Stimulated activated CD4-positive, alpha-beta T cell treated with anti-CD3 and anti-CD28 coated beads, Interleukin-15, amount 100 ng/mL, for 24 hours (primary cell): Measurements from ENCODE around the gene TMEM91.
A peak's percentile ranks its signal among the peaks of the same experiment; 100 is the strongest.
"Not testable (repeated sequence)": the region's sequence is repeated elsewhere in the genome, so short reads cannot be mapped to it uniquely, and the experiment has no call there.

Experiments used
- DNase-seq: peaks from one replicate; pipeline ENCODE4 v3.0.0-alpha.2; 2020

The TMEM91 gene

DNA sequence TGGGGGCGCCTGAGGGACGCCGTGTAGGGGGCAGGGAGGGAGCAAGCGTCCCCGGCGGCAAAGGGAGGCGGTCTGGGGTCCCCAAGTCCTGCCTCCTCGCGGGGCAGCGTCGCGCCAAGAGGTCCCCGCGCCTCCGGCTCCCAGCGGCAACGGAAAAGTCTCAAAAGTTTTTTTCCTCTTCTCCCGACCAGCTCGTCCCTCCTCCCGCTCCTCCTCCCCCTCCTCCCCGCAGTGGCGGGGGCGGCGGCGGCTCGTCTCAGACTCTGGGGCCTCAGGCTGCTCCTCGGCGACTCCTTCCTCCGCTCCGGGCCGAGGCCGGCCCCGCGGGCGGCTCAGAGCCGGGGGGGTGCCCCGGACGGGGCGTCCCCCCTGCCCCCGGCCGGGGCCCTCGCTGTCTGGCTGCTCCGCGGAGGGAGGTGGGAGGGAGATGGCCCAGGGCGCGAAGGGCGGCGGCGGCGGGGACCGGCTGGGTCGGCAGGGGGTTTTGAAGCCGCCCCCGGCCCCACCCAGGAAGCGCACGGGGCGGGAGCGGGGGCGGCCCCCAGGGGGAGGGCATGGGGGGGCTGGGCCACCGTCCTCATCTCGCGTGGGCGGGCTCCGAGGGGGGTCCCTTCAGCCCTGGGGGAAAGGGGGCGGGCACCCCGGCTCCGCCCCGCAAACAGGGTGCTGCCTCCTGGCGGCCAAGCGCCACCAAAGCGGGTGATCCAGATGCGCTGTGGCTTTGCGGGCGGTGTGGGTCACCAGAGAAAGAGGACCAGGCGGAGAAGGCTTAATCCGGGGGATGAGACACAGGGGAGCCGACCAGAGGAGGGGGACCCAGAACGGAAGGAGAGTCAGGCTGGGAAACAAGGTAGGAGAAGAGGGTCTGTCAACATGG, 22.6 kb upstream of the TMEM91 start, which contains the start of gene TGFB1:
TGFB1 (minus strand) TSS at position 457 of the 877 bp plus-strand sequence. CDS start 878 bp downstream, outside the sequence.
- peak; percentile 93 for DNase-seq

DNA sequence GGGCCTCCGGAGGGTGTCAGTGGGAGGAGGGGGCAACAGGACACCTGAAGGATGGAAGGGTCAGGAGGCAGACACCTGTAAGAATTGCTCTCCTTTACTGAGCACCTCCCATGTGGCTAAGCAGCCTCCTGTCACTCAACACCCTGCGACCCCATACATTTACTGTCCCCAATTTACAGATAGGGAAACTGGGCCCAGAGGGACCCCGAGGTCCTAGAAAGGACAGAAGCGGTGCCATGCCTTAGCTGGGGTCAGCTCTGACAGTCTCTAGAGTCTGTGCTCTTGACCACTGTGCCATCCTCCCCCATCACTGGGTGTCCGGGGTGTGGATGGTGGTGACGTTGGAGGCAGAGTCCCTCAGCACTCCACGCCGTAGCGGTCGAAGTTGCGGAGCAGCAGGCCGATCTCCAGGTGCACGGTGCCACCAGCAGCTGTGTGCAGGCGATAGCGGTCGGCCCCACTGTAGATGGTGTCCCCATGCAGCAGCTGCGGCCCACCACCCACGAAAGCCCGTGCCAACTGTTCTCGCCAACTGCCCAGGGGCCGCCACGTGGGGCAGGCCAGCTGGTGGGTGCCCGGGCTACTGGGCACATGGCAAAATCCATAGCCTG, 21.9 kb upstream of the TMEM91 start:
- no peak for DNase-seq

DNA sequence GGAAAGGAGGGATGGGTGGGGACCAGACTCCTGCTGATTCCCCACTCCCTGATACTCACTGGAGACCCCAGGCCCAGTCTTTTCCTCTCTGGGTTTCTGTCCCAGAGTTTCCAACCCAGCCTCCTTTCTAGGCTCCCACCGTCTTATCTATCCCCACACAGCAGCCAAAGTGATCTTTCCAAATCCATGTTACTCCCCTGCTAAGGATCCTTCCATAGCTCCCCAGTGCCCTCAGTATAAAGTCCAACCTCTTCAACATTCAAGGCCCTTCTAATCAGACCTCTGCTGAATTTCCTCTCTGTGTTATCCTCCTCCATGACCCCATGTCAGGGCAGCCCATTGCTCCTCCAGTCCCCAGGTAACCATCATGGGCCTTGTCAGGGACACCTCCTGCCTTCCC, 21.3 kb upstream of the TMEM91 start:
- DNase-seq = no peak

GRCh38 chr19:41355802-41356201, 20.5 kb upstream of the TMEM91 start:
- no peak for DNase-seq

DNA sequence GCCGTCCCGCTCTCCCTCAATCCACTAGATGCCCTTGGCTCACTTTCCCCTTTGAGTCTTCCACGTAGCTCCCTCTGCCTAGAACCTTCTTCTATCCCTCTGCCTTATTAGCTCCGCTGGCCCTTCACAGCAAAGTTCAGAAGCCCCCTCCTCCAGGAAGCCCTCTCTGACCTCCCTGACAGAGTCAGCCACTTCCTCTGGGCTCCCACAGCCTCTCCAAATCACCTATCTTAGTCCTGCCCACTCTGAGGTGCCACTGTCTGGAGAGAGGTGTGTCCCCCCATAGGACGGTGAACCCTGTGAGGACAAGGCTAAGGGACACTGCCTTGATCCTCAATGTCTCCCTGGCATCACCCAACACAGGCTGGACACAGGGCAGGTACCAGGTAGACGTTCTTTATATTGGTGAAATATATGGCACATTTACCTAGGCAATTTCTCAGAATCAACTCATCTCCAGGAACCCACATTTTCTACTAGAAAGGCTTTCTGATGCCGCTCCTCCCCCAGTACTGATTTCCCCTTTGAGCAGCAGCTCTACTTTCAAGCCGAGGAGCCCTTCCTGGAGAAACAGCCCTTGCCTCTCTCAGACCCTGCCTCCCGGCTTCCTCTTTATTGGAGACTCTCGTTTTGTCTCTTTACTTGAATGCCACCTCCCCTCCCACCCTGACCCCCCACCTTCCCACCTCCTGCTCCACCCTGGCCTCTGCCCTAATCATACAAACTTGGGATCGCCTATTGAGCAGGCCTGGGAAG, 19.2 kb upstream of the TMEM91 start:
- peak; percentile 40 for DNase-seq

GRCh38 chr19:41357746-41358145, 18.6 kb upstream of the TMEM91 start:
- DNase-seq = no peak

DNA sequence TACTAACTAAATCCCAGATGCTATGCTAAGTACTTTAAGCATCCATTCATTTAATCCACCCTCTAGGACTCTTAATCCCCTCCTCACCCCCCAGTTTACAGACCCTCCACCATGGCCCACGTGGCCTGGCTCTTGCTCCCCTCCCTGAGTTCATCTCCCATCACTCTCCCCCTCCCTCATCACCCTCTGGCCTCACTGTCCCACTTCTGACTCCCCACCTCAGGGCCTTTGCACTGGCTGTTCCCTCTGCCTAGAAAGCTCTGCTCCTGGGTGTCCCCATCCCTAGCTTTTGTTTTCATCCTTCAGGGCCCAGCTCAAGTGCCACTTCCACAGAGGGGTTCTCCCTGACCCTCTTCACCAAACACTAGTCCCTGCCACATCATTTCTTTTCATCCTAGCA, 16.6 kb upstream of the TMEM91 start:
- no peak for DNase-seq

- no peak for DNase-seq
These were observed 14.0 kb upstream of the TMEM91 start for GRCh38 chr19:41362143-41362847.

DNA sequence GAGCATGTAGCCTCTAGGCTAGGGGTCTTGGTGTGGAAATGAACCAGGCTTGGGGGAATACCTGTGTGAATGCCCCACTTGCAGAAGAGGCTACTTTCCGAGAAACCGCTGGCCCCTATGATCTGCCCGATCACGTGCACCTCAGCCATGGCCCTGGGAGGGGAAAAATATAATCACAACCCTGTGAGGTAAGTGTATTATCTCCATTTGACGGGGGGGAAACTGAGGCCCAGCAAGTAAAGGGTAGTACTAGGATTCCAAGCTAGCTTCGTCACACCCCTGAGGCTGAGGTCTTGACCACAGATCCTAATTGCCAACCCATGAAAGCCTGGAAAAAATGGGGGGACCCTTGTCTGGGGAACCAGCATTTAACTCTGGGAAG, 13.0 kb upstream of the TMEM91 start:
- DNase-seq = no peak

- peak; percentile 99 for DNase-seq
These were observed 12.4 kb upstream of the TMEM91 start, which contains the start of gene B9D2 for GRCh38 chr19:41363753-41364523. B9D2 (minus strand) TSS chr19:41364149; CDS start chr19:41363519, 630 bp downstream.

DNA sequence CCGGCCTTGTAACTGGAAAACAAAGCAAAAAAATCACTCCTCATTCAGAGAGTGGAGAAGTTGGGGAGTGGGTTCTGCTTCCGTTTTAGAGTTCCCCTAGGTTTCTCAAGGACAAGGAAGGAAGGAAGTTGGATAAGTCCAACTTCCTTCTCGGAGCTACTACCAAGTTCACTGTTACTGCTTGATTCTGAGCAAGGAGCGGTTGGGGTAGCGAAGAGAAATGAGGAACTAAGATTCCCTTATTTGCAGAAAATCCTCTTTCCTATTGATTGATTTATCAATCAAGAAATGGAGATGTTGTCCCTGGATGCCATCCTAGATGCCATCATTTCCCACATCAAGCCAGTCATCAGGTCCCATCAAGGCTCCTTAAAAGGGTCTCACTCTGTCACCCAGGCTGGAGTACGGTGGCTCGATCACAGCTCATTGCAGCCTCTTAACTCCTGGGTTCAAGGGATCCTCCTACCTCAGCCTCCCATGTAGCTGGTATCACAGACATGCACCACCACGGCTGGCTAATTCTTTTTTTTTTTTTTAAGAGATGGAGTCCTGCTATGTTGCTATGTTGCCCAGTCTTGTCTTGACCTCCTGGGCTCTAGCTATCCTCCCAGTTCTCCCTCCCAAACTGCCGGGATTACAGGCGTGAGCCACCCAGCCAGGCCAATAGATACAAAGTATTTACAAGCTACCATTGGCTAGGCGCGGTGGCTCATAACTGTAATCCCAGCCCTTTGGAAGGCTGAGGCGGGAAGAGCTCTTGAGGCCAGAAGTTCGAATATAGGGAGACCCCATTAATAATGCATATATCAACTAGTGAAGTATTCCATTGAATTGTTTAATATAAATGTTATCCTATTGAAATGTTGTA, 11.6 kb upstream of the TMEM91 start:
- no peak for DNase-seq

GRCh38 chr19:41366089-41366488, 10.2 kb upstream of the TMEM91 start:
- no peak for DNase-seq

GRCh38 chr19:41367848-41368301, 8.5 kb upstream of the TMEM91 start:
- DNase-seq = no peak

- no peak for DNase-seq
These were observed 6.6 kb upstream of the TMEM91 start for GRCh38 chr19:41369769-41370168.

GRCh38 chr19:41371119-41371518, 5.2 kb upstream of the TMEM91 start:
- DNase-seq = not testable (repeated sequence)

DNA sequence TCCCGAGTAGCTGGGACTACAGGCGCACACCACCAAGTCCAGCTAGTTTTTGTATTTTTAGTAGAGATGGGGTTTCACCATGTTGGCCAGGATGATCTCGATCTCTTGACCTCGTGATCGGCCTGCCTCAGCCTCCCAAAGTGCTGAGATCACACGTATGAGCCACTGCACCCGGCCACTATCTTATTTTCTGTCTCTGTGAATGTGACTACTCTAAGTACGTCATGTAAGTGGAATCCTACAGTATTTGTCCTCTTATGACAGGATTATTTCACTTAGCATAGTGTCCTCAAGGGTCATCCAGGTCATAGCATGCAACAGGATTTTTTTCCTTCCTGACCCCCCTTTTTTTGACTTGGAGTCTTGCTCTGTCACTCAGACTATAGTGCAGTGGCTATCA, 4.8 kb upstream of the TMEM91 start:
- no peak for DNase-seq

DNA sequence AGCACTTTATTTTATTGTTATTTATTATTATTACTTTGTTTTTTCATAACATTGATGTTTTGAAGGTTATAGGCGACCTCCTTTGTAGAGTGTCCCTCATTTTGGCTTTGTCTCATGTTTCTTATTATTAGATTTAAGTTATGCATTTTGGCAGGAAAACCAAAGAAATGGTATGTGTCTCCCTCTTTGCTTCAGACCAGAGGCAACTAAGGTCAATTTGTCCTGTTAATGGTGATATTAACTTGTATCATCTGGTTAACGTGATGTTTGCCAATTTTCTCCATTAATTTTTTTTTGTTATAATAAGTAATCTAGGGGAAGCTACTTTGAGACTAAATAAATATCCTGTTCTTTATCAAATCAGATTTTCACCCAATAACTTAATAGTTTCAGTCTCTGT, 3.8 kb upstream of the TMEM91 start:
- DNase-seq = no peak

GRCh38 chr19:41373993-41374392, 2.3 kb upstream of the TMEM91 start:
- DNase-seq = no peak

- peak; percentile 35 for DNase-seq
These were observed 649 bp downstream of the TMEM91 start for GRCh38 chr19:41376998-41377365.

GRCh38 chr19:41377977-41378709, 1.8 kb downstream of the TMEM91 start:
- DNase-seq = no peak
